ENCODE data around the gene FXN. TPM values are rescaled to one million over a fixed set of nuclear protein-coding genes. Genes with fewer than 3 reads are reported as not detected.

The FXN gene
- total RNA-seq, 1 experiment from 2014 or later: 17.8 TPM

DNA sequence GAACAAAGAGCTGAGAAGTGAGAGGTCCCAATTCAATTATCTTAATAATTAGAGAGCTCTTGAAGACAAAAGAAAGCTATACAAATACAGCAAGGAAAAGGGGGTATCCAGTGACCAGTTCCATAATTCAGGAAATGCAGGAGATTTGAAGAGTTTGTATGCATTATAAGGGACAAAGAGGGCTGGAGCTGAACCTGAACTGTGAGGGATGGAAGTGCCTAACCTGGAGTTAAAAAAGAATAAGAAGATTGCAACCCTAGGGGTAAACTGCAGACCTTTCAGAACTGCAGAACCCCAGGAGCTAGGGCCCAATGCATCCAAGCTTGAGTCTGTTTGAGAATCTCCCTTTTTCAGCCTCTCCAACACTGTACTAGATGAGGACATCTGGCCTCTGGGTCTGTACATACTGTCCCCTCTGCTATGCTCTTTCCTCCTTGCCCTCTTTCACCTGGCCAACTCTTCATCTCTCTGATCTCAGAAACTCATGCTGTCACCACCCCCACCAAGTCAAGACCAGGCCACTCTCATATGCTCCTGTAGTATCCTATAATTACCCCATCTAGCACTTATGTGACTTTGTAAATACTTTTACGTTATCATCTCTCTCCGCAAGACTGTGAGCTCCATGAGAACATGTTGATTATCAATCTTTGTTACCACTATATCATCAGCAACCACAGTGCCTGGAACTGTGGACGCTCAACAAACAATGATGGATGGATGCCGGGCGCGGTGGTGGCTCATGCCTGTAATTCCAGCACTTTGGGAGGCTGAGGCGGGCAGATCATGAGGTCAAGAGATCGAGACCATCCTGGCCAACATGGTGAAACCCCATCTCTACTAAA, 15.0 kb upstream of the FXN start:
- ChIA-PET CTCF (no interaction called here), POLR2A (no interaction called here)
- intact Hi-C loops (cut with micrococcal nuclease; ENCODE audit: unreplicated experiment): loop anchor here (10.0 kb wide), 1 partner anchor 316 kb away; the partner anchor contains the start of gene PIP5K1B
- no peaks in the 10 kb centered on the region for H3K36me3 ChIP-seq (ENCODE audit: control insufficient read depth, insufficient read depth, low read length)
- in situ Hi-C loops (cut with HindIII; ENCODE audit: low pct_unique_long_range_greater_than_20kb, low sequenced_read_pairs): no loop called here
- DNase-seq (ENCODE audit: low read depth, low spot score) (no peak), ATAC-seq (no peak)
- H3K4me3 ChIP-seq (ENCODE audit: low read depth in 2 of 2, low read length in 2 of 2): no peak overlapping the region
- no TSS peak for BruUV-seq (replicated peaks)
- no peak overlapping the region for H3K27ac ChIP-seq (ENCODE audit: low read length)
- no peaks in the 10 kb centered on the region for H3K9me3 ChIP-seq (ENCODE audit: control insufficient read depth, insufficient read depth, low read depth, low read length)
- no peaks in the 10 kb centered on the region; the same call in 1 of the 2 replicates for H3K27me3 ChIP-seq (ENCODE audit: control insufficient read depth, insufficient read depth, low read length)
- TF ChIP-seq TCF7L2 (IDR thresholded peaks at IDR 0.05; ENCODE audit: low read depth, low read length) (no peak), POLR2AphosphoS5 (IDR thresholded peaks at IDR 0.05; ENCODE audit: low read depth, low read length) (no peak), SIN3A (IDR thresholded peaks at IDR 0.05; ENCODE audit: borderline replicate concordance, insufficient read depth, low read depth, low read length) (no peak)
- TF ChIP-seq, protein P1, sequence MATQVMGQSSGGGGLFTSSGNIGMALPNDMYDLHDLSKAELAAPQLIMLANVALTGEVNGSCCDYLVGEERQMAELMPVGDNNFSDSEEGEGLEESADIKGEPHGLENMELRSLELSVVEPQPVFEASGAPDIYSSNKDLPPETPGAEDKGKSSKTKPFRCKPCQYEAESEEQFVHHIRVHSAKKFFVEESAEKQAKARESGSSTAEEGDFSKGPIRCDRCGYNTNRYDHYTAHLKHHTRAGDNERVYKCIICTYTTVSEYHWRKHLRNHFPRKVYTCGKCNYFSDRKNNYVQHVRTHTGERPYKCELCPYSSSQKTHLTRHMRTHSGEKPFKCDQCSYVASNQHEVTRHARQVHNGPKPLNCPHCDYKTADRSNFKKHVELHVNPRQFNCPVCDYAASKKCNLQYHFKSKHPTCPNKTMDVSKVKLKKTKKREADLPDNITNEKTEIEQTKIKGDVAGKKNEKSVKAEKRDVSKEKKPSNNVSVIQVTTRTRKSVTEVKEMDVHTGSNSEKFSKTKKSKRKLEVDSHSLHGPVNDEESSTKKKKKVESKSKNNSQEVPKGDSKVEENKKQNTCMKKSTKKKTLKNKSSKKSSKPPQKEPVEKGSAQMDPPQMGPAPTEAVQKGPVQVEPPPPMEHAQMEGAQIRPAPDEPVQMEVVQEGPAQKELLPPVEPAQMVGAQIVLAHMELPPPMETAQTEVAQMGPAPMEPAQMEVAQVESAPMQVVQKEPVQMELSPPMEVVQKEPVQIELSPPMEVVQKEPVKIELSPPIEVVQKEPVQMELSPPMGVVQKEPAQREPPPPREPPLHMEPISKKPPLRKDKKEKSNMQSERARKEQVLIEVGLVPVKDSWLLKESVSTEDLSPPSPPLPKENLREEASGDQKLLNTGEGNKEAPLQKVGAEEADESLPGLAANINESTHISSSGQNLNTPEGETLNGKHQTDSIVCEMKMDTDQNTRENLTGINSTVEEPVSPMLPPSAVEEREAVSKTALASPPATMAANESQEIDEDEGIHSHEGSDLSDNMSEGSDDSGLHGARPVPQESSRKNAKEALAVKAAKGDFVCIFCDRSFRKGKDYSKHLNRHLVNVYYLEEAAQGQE (IDR thresholded peaks at IDR 0.05; ENCODE audit: insufficient read depth in 1 of 2, low read depth in 2 of 2, low read length in 1 of 2): no peak
- H3K4me1 ChIP-seq (ENCODE audit: control insufficient read depth, insufficient read depth, low read length): no peaks in the 10 kb centered on the region

DNA sequence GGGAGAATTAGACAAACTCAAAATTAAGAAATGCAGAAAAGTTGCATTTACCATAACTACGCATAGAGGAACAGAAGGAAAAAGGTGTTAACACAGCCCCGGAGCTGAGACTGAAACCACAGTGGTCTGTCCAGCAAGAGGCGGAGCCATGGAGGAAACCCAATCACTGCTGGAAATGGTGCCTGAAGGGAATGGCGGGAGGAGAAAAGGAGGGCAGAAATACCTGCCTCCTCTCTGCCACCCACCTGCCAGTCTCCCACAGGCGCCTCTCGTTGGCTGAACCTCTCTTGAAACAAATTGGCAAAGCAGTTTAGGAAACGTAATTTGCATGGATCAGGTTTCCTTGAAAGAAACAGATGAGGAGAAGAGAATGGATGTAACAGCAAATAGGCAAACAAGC, 11.9 kb upstream of the FXN start:
- H3K9me3 ChIP-seq (ENCODE audit: control insufficient read depth, insufficient read depth, low read depth, low read length): no peaks in the 10 kb centered on the region
- no peaks in the 10 kb centered on the region; the same call in 1 of the 2 replicates for H3K27me3 ChIP-seq (ENCODE audit: control insufficient read depth, insufficient read depth, low read length)
- DNase-seq (ENCODE audit: low read depth, low spot score): no peak
- in situ Hi-C loops (cut with HindIII; ENCODE audit: low pct_unique_long_range_greater_than_20kb, low sequenced_read_pairs) (no loop called here), intact Hi-C loops (cut with micrococcal nuclease; ENCODE audit: unreplicated experiment) (loop anchor here (10.0 kb wide), 1 partner anchor 319 kb away; the partner anchor contains the start of gene PIP5K1B)
- no peak for ATAC-seq
- H3K4me3 ChIP-seq (ENCODE audit: low read depth in 2 of 2, low read length in 2 of 2): no peak overlapping the region
- ChIA-PET POLR2A (no interaction called here), CTCF (no interaction called here)
- no peak overlapping the region for H3K27ac ChIP-seq (ENCODE audit: low read length)
- no peaks in the 10 kb centered on the region for H3K4me1 ChIP-seq (ENCODE audit: control insufficient read depth, insufficient read depth, low read length)
- TF ChIP-seq SIN3A (IDR thresholded peaks at IDR 0.05; ENCODE audit: borderline replicate concordance, insufficient read depth, low read depth, low read length): no peak
- TF ChIP-seq, protein P2, sequence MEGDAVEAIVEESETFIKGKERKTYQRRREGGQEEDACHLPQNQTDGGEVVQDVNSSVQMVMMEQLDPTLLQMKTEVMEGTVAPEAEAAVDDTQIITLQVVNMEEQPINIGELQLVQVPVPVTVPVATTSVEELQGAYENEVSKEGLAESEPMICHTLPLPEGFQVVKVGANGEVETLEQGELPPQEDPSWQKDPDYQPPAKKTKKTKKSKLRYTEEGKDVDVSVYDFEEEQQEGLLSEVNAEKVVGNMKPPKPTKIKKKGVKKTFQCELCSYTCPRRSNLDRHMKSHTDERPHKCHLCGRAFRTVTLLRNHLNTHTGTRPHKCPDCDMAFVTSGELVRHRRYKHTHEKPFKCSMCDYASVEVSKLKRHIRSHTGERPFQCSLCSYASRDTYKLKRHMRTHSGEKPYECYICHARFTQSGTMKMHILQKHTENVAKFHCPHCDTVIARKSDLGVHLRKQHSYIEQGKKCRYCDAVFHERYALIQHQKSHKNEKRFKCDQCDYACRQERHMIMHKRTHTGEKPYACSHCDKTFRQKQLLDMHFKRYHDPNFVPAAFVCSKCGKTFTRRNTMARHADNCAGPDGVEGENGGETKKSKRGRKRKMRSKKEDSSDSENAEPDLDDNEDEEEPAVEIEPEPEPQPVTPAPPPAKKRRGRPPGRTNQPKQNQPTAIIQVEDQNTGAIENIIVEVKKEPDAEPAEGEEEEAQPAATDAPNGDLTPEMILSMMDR (IDR thresholded peaks at IDR 0.05): no peak
- no peak for TF ChIP-seq POLR2AphosphoS5 (IDR thresholded peaks at IDR 0.05; ENCODE audit: low read depth, low read length)
- TF ChIP-seq, protein P1 (IDR thresholded peaks at IDR 0.05; ENCODE audit: insufficient read depth in 1 of 2, low read depth in 2 of 2, low read length in 1 of 2): no peak
- TF ChIP-seq TCF7L2 (IDR thresholded peaks at IDR 0.05; ENCODE audit: low read depth, low read length): no peak
- H3K36me3 ChIP-seq (ENCODE audit: control insufficient read depth, insufficient read depth, low read length): no peaks in the 10 kb centered on the region
- BruUV-seq (replicated peaks): no TSS peak

All from Panc1 (cell line).